ENCODE data around the gene TMEM184B. TPM values are rescaled to one million over a fixed set of nuclear protein-coding genes. Genes with fewer than 3 reads are reported as not detected.
A peak's percentile ranks its signal among the peaks of the same experiment; 100 is the strongest.

Gene TMEM184B
- total RNA-seq, 2 donors from 2014 or later = 58.8 to 61.6 TPM

DNA sequence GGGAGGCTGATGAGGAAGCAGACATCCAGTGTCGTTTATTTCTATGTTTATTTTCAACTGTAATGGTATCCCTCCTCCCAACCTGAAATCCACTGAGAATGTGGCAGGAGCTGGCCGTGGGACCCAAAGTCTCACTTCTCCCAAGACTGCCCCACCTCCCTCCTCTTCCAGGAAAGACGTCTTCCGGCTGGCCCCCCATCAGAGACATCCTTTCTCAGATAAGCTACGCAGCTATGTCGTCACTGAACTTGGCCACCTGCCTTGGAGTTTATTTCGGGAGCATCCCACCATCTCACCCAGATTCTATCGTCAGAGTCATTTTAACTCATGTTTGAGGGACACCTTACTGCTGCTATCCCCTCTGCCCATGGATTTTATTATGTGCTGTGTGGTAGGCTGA is 13.9 kb downstream of the TMEM184B start:
- intact Hi-C loops (cut with DNase I) = no loop called here
- no peak for DNase-seq
- TF ChIP-seq, protein P1, sequence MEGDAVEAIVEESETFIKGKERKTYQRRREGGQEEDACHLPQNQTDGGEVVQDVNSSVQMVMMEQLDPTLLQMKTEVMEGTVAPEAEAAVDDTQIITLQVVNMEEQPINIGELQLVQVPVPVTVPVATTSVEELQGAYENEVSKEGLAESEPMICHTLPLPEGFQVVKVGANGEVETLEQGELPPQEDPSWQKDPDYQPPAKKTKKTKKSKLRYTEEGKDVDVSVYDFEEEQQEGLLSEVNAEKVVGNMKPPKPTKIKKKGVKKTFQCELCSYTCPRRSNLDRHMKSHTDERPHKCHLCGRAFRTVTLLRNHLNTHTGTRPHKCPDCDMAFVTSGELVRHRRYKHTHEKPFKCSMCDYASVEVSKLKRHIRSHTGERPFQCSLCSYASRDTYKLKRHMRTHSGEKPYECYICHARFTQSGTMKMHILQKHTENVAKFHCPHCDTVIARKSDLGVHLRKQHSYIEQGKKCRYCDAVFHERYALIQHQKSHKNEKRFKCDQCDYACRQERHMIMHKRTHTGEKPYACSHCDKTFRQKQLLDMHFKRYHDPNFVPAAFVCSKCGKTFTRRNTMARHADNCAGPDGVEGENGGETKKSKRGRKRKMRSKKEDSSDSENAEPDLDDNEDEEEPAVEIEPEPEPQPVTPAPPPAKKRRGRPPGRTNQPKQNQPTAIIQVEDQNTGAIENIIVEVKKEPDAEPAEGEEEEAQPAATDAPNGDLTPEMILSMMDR (IDR thresholded peaks at IDR 0.05) = no peak
- no peaks in the 10 kb centered on the region for H3K4me1 ChIP-seq
- H3K27ac ChIP-seq = peak overlapping the region; percentile 63
- no peak overlapping the region for H3K4me3 ChIP-seq
- H3K9me3 ChIP-seq = no peaks in the 10 kb centered on the region
- H3K36me3 ChIP-seq = no peaks in the 10 kb centered on the region
- H3K9ac ChIP-seq (ENCODE audit: low read depth in 2 of 2, low read length in 2 of 2) = no peak overlapping the region
- no peaks in the 10 kb centered on the region for H3K27me3 ChIP-seq

DNA sequence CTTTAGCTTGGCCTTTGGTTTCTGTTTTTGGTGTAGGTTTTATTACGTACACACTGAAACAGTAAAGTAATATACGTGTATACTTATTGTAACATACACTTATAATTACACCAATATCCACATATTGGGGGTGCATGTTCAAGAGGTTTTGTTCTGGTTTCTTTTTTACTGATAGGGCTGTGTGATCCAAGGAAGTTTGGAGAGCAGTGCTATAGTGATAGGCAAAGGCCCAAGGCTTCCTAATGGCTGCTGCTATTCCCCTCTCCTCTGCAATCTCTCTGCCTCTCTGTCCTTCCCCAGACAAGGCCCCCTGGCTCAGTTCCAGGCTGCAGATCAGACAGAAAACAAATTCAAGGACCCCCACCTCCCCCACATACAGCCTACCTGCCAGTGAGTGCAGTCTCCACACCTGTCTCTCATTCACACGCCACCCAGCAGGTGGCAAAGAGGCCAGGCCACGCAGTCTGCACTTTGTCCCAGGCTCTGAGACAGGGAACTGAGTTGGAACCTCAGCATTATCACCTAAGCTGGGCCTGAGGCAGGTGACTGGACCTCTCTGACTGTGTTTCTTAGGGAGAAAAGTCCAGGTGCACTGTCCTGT is 15.1 kb downstream of the TMEM184B start:
- peak overlapping the region; percentile 63 for H3K27ac ChIP-seq
- H3K9ac ChIP-seq (ENCODE audit: low read depth in 2 of 2, low read length in 2 of 2) = peak overlapping the region in 1 of 2 donors; percentile 76
- no peaks in the 10 kb centered on the region for H3K9me3 ChIP-seq
- TF ChIP-seq, protein P1 (IDR thresholded peaks at IDR 0.05) = no peak
- H3K36me3 ChIP-seq = no peaks in the 10 kb centered on the region
- H3K4me1 ChIP-seq = no peaks in the 10 kb centered on the region
- H3K4me3 ChIP-seq = no peak overlapping the region
- DNase-seq = peak; percentile 76
- no peaks in the 10 kb centered on the region for H3K27me3 ChIP-seq
- intact Hi-C loops (cut with DNase I) = no loop called here

DNA sequence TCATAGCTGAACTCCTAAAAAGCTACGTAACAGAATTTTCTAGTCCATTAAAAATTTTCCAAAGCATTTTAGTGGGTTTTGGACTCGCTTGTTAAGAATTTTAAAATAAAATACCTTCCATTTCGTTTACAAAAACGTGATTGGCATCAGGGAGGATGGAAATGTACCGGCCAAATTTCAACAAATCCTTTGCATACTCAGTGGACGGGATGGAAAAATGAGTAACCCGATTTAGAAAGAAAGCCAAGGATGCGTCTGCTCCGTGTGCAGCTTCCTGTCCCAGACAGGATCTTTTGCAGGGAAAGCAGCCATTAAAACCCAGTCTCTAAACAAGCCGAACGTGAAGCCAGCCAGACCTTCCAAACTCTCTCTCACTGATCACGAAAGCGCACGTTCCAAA is 15.6 kb downstream of the TMEM184B start:
- Histone ChIP-seq H3K27ac (peak overlapping the region; percentile 63), H3K9me3 (no peaks in the 10 kb centered on the region), H3K4me3 (no peak overlapping the region), H3K36me3 (no peaks in the 10 kb centered on the region), H3K9ac (ENCODE audit: low read depth in 2 of 2, low read length in 2 of 2) (peak overlapping the region in 1 of 2 donors; percentile 76), H3K4me1 (no peaks in the 10 kb centered on the region), H3K27me3 (no peaks in the 10 kb centered on the region)
- TF ChIP-seq, protein P1 (IDR thresholded peaks at IDR 0.05) = no peak
- no peak for DNase-seq
- intact Hi-C loops (cut with DNase I) = no loop called here

DNA sequence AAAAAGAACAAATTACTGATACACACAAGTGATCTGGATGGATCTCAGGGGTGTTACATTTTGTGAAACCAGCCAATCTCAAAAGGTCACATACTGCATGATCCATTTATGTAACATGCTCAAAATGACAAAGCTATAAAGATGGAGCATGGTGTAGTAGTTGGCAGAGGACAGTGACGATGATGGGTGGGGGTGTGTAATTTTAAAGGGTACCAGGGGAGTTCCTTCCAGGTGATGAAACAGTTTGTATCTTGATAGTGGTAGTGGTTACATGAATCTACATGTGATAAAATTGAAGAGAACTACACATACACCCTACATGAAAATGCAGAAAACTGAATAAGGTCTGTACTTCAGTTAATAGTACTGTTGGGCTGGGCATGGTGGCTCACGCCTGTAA is 17.1 kb downstream of the TMEM184B start:
- Histone ChIP-seq H3K27me3 (no peaks in the 10 kb centered on the region), H3K27ac (no peak overlapping the region), H3K4me3 (no peak overlapping the region), H3K9me3 (no peaks in the 10 kb centered on the region), H3K4me1 (no peaks in the 10 kb centered on the region), H3K36me3 (no peaks in the 10 kb centered on the region), H3K9ac (ENCODE audit: low read depth in 2 of 2, low read length in 2 of 2) (no peak overlapping the region)
- no peak for DNase-seq
- intact Hi-C loops (cut with DNase I) = no loop called here
- TF ChIP-seq, protein P1 (IDR thresholded peaks at IDR 0.05) = no peak

DNA sequence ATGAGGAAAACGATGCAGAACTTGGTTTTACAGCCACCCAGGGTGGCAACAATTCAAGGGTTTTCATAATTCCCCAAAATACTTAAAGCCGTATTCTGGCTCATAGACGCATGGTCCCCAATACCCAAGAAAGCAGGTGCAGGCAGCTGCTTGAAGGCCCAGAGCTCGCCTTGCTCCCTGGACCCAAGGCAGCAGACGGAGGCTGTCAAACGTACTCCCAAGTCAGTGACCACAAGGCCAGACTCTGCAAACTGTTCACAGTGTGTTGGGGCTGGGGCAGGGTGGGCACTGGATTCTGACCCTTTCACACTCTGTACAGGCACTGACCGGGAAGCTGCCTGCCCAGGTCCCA is 21.5 kb downstream of the TMEM184B start:
- Histone ChIP-seq H3K9me3 (no peaks in the 10 kb centered on the region), H3K4me1 (no peaks in the 10 kb centered on the region), H3K27ac (no peak overlapping the region), H3K4me3 (no peak overlapping the region), H3K36me3 (no peaks in the 10 kb centered on the region), H3K9ac (ENCODE audit: low read depth in 2 of 2, low read length in 2 of 2) (no peak overlapping the region), H3K27me3 (no peaks in the 10 kb centered on the region)
- intact Hi-C loops (cut with DNase I) = no loop called here
- DNase-seq = no peak
- TF ChIP-seq, protein P1 (IDR thresholded peaks at IDR 0.05) = no peak
